Choroid plexus epithelial cell (primary cell): ENCODE measurements around the gene MPDU1.

Source experiments
- DNase-seq: peaks from one replicate; pipeline ENCODE4 v3.0.0-alpha.2; 2010; ENCODE audit warnings: low read depth
- H3K4me3 ChIP-seq: 2 replicates; pipeline ENCODE4 v1.5.1; 2011; ENCODE audit warnings: low read depth, mild to moderate bottlenecking, control low read depth, low read length, moderate library complexity
- TF ChIP-seq, protein P1 (sequence below): conservative IDR thresholded peaks from 2 replicates; pipeline ENCODE4 v1.5.1; 2011; ENCODE audit warnings: low read depth, mild to moderate bottlenecking, control low read depth, inconsistent platforms, low read length, moderate library complexity

MPDU1 gene

DNA sequence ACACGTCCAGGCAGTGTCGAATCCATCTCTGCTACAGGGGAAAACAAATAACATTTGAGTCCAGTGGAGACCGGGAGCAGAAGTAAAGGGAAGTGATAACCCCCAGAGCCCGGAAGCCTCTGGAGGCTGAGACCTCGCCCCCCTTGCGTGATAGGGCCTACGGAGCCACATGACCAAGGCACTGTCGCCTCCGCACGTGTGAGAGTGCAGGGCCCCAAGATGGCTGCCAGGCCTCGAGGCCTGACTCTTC lies 11.4 kb upstream of the MPDU1 start:
- DNase-seq = no peak
- H3K4me3 ChIP-seq = peak overlapping the region; percentile 71
- TF ChIP-seq, protein P1, sequence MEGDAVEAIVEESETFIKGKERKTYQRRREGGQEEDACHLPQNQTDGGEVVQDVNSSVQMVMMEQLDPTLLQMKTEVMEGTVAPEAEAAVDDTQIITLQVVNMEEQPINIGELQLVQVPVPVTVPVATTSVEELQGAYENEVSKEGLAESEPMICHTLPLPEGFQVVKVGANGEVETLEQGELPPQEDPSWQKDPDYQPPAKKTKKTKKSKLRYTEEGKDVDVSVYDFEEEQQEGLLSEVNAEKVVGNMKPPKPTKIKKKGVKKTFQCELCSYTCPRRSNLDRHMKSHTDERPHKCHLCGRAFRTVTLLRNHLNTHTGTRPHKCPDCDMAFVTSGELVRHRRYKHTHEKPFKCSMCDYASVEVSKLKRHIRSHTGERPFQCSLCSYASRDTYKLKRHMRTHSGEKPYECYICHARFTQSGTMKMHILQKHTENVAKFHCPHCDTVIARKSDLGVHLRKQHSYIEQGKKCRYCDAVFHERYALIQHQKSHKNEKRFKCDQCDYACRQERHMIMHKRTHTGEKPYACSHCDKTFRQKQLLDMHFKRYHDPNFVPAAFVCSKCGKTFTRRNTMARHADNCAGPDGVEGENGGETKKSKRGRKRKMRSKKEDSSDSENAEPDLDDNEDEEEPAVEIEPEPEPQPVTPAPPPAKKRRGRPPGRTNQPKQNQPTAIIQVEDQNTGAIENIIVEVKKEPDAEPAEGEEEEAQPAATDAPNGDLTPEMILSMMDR = no peak

DNA sequence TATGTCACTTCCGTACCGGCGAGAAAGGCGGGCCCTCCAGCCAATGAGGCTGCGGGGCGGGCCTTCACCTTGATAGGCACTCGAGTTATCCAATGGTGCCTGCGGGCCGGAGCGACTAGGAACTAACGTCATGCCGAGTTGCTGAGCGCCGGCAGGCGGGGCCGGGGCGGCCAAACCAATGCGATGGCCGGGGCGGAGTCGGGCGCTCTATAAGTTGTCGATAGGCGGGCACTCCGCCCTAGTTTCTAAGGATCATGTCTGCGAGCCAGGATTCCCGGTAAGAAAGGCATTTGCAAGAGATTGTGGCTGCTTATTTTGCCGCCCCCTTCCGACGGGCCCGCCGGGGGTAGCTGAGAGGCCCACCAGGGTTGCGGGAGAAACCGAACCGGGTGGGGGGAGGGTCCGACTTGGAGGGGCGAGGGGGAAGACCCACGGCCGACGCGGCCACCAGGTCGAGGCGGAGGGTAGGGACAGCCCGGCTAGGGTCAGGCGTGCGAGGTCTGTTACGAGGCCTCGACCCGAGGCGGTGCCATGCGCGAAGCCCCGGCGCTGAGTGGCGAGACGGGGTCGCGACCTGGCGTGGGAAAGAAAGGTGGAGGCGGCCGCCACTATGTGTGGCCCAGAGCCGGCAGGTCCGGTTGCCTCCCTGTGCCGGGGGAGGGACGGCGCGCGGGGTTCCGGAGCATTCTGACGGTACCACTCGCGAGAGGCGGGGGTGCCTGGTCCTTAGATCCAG lies 10.9 kb upstream of the MPDU1 start:
- TF ChIP-seq, protein P1 = peak; percentile 15
- peak overlapping the region; percentile 99 for H3K4me3 ChIP-seq
- peak; percentile 99 for DNase-seq

DNA sequence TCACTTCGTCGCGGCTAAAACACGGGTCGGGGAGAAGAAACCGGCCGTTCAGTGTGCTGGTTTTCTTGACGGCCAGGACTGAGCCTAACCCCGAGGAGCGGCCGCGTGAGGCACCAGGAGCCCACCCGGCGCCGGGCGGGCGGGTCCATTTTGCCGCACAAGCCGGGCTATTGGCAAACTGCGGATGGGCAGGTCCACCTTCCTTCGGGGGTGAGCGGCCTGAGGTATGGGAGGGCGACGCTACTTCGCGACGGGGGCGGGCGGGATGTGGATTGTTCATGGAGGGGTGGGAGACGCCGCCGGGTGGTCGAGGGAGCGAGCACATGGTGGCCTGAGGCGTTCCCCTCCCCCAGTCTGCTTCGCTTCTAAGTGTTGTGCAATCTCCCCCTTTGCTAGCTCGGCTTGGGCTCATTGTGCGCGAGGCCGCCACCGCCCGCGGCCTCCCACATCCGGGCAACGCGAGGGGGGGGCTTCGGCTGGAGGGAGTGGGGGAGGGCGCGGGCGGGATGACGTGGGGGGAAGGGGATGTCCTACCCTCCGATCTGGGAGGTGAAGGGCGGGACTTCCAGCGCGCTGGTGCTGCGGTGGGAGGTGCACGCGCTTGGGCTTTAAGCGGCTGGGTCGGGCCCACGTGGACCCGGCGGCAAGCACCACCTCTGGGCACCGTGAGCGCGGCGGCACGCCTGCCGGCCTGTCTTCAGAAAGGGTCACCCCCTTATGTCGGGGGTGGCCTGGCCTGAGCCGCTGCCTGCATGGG lies 10.2 kb upstream of the MPDU1 start:
- peak; percentile 97 for DNase-seq
- H3K4me3 ChIP-seq = peak overlapping the region; percentile 99
- TF ChIP-seq, protein P1 = no peak

DNA sequence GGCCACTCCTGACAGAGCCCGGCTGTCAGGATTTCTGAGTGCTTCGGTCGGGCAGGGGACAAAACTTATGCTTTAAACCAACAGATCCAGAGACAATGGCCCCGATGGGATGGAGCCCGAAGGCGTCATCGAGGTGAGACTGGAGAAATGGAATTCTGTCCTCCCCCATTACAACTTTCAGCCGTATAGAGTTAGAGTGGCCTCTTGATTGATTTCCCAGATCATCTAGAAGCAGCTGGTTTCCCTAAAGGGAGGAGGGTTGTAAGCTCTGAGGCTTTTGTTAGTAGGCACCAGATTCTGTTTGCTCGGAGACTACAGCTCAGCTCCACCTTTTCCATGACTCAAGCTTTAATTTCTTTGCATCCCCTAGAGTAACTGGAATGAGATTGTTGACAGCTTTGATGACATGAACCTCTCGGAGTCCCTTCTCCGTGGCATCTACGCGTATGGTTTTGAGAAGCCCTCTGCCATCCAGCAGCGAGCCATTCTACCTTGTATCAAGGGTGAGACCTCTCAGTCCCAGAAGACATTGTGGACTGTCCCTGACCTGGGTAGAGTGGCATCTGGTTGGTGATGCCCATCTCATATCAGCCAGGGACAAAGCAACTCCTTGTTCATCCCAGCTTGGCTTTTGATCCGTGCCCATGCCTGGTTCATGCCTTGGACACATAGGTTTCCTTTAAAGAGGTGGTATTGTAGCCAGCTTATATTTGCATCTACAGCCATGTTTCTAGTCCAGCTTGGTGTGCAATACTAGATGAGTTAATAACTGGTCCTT lies 9.3 kb upstream of the MPDU1 start:
- DNase-seq = peak; percentile 39
- H3K4me3 ChIP-seq = peak overlapping the region; percentile 99
- TF ChIP-seq, protein P1 = no peak

DNA sequence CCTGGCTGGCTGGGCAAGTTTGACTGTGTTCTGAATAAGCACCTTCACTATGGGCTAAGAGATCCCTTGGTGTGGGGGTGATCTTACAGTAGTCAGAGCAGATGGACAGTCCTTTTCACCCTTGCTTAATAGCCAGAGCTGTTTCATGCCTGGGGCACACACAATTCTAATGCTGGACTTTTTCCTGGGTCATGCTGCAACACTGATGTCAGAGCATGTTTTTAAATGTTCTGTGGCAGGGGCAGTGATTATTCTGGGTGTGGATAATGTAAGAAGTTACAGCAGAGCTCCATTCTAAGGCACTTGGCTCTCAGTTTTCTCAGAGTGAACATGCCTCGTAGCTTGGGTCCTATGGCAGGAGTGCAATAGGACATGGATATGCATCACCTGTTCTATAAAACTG lies 8.2 kb upstream of the MPDU1 start:
- TF ChIP-seq, protein P1 = no peak
- H3K4me3 ChIP-seq = peak overlapping the region; percentile 99
- no peak for DNase-seq

DNA sequence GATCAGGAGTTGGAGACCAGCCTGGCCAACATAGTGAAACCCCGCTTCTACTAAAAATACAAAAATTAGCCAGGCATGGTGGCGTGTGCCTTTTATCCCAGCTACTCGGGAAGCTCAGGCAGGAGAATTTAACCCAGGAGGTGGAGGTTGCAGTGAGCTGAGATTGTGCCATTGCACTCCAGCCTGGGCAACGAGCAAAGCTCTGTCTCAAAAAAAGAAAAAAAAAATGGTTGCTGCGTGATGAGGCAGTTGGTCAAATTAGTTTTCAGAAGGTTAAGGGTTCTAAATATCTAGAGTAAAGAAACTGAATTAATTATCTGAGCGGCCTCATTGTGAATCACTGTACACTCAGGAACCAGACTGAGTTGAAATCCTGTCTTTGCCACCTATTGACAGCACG lies 7.7 kb upstream of the MPDU1 start:
- no peak overlapping the region for H3K4me3 ChIP-seq
- TF ChIP-seq, protein P1 = no peak
- no peak for DNase-seq
